Activated CD4-positive, alpha-beta T cell treated with anti-CD3 and anti-CD28 coated beads, Interleukin-2, Interleukin-6, amounts not matched to agents 100 ng/mL and 50 ng/mL, durations not matched to agents 16 hours and 8 hours (primary cell): ENCODE measurements around the gene CYP2S1.
"Not testable (repeated sequence)": the region's sequence is repeated elsewhere in the genome, so short reads cannot be mapped to it uniquely, and the experiment has no call there.

Experiments
- DNase-seq: peaks from one replicate; pipeline ENCODE4 v3.0.0-alpha.2; 2020

CYP2S1 gene

DNA sequence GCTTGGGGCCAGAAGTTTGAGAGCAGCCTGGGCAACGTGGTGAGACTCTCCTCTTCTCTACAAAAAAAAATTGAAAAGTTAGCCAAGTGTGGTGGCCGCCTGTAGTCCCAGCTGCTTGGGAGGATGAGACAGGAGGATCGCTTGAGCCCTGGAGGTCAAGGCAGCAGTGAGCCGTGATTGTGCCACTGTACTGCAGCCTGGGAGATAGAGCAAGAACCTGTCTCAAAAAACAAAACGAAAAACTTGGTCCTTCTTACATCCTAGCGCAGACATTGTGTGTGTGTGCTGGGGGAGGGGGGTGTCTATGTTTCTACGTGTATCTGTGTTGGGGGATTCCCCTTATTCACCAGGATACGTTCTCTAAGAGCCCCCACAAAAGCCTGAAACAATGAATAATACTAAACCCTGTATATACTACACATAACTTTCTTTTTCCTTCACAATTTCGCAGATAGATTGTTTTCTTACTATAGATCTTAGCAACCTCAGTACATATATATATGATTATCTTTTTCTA, 33.9 kb downstream of the CYP2S1 start:
- no peak for DNase-seq

GRCh38 chr19:41228486-41228885, 35.5 kb downstream of the CYP2S1 start:
- no peak for DNase-seq

GRCh38 chr19:41229338-41229737, 36.3 kb downstream of the CYP2S1 start:
- not testable (repeated sequence) for DNase-seq

DNA sequence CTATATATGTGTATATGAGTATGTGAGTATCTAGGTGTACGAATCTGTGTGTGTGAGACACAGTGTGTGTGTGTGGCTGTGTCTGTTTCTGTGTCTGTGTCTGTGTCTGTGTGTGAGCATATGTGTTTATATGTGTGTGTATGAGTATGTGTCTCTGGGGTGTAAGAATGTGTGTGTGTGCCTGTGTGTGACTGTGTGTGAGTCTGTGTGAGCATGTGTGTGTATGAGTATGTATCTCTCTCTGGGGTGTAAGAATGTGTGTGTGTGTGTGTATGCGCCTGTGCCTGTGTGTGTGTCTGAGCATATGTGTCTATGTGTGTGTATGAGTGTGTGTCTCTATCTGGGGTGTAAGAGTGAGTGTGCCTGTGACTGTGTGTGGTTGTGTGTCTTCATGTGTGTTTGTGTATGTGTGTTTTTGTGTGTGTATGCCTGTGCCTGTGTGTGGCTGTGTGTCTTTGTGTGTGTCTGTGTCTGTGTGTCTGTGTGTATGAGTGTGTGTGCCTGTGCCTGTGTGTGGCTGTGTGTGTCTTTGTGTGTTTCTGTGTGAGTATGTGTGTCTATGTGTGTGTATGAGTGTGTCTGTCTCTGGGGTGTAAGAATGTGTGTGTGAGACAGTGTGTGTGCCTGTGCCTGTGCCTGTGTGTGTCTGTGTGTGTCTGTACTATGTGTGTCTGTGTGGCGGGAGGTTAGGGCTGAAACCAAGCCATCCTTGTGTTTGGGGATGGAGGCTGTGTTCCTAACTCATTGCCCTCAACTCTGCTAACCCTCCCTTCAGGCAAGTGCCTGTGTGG, 37.2 kb downstream of the CYP2S1 start:
- no peak for DNase-seq

DNA sequence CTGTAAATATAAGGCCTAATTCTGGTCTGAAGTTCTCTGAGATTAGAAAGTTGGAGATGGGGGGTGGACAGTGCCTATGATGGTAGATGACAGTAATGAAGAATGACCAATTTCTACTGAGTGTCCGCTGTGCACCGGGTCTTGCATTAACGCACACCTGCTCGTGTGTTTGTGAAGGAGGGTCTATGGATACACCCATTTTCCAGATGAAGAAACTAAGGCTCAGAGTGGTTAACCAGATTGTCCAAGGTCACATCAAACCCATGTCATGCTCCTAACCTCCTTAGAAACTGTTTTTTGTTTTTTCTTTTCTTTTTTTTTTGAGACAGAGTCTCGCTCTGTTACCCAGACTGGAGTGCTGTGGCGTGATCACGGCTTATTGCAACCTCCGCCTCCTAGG, 39.7 kb downstream of the CYP2S1 start:
- no peak for DNase-seq

DNA sequence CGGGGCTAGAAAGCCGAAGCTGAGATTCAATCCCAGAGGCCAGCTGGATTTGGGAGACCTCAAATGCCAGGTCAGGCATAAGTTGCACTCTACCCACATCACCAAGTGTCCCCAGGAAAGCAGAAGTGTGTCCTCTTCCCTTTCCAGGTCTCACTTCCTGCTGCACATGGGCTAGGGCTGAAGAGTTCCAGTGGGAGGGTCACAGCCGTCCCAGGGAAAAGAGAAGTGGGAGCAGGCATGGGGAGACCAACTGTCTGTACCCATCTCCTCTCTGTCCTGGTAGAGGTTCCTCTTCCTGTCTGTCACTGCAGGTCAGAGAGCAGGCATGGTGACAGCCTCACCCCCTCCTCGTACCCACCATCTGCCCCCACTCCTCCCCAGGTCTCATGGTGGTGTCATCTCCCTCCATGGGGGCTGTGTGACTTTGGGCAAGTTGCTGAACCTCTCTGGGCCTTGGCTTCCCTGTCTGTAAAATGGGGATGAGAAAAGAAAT, 40.8 kb downstream of the CYP2S1 start:
- no peak for DNase-seq

DNA sequence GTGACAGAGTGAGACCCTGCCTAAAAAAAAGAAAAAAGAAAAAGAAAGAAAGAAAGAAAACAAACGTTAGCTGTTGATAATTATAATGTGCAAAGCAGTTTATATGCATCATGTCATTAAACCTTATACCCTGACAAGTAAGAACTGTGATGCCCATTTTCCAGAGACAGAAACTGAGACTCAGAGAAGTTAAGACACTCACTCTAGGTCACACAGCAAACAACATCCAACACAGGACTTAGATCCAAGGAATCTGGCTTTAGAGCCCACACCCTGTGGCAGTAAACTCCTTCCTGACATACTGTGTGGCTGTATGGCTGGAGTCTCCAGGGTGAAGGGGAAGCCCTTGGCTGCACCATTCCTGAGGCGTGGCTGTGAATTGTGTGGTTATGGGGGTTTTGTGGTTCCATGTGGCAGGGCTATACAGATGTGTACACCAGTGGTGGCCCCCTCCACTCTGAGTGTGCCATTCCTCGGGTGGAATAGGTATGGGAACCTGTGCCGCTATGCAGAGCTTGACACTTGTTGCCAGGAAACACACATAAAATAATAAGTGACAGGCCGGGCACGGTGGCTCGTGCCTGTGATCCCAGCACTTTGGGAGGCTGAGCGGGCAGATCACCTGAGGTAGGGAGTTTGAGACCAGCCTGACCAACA, 41.6 kb downstream of the CYP2S1 start:
- DNase-seq = no peak

- DNase-seq = no peak
Measured at GRCh38 chr19:41235480-41235879, 42.5 kb downstream of the CYP2S1 start.

GRCh38 chr19:41238244-41238643, 45.2 kb downstream of the CYP2S1 start:
- DNase-seq = no peak

- no peak for DNase-seq
Measured at GRCh38 chr19:41239363-41239762, 46.3 kb downstream of the CYP2S1 start.

GRCh38 chr19:41239961-41240574, 47.0 kb downstream of the CYP2S1 start:
- DNase-seq = no peak

DNA sequence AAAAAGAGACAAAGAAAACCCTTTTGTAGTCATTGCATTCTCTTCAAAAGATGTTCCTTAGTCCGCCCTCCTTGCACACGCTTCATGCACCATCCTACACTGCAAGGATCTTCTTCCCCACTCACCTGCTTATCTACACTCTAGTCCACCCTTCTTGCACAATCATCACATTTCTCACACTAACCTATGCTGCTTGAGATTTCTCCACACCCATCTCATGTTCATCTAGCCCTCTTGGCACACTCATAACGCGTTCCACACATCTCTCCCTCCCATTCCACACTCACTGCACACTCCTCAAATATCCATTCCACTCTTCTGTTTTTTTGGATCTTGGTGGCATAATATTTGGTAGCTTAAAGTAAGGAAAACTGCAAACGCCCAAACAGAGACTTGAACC, 48.8 kb downstream of the CYP2S1 start:
- no peak for DNase-seq

- DNase-seq = no peak
Measured at GRCh38 chr19:41244117-41244516, 51.1 kb downstream of the CYP2S1 start.

DNA sequence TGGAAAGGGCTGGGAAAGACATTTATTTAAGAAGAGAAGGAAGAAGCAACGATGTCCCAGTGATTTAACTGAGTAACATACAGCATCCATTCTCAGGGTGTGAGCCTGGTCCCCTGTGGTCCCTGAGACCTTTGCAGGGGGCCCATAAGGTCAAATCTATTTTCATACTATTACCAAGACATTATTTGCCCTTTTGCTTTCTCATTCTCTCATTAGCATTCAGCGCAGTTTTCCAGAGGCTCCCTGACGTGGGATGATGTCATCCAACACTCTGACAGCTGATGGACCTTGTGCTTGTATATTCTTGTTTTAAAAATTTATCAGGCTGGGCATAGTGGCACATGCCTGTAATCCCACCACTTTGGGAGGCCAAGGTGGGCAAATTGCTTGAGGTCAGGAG, 52.8 kb downstream of the CYP2S1 start:
- DNase-seq = no peak

GRCh38 chr19:41248895-41249294, 55.9 kb downstream of the CYP2S1 start:
- DNase-seq = no peak

- no peak for DNase-seq
Measured at GRCh38 chr19:41249707-41250423, 56.8 kb downstream of the CYP2S1 start.

- no peak for DNase-seq
Measured at GRCh38 chr19:41253660-41254059, 60.6 kb downstream of the CYP2S1 start.

- no peak for DNase-seq
Measured at GRCh38 chr19:41255171-41255570, 62.2 kb downstream of the CYP2S1 start.
